Gastrocnemius medialis (tissue), 4 donors: Measurements from ENCODE around the gene VPS26B.
"Not testable (repeated sequence)": the region's sequence is repeated elsewhere in the genome, so short reads cannot be mapped to it uniquely, and the experiment has no call there.

Source experiments
- CTCF ChIP-seq, 5 experiments: fragments of 450-650 bp in 3 of 5; fragments of 200-600 bp in 2 of 5; sonication (generic) in 2 of 5; IDR thresholded peaks in 4 of 5; conservative IDR thresholded peaks in 1 of 5; 1 replicate in 4 of 5; 2 replicates in 1 of 5; pipeline ENCODE4 v1.5.1; 2016 to 2019; ENCODE audit warnings: antibody characterized with exemption in 5 of 5, mild to moderate bottlenecking in 3 of 5, moderate library complexity in 3 of 5
- POLR2A ChIP-seq, 2 donors: fragments of 450-650 bp; IDR thresholded peaks; one replicate each; pipeline ENCODE4 v1.6.1; 2017; ENCODE audit warnings: antibody characterized with exemption in 2 of 2, mild to moderate bottlenecking in 2 of 2, moderate library complexity in 2 of 2

- TF ChIP-seq CTCF (IDR thresholded peaks at IDR 0.05 in 4 of 5, conservative IDR thresholded peaks at IDR 0.05 in 1 of 5); POLR2A (IDR thresholded peaks at IDR 0.05): not testable (repeated sequence)
Measured at GRCh38 chr11:134188092-134188491, 36.4 kb upstream of the VPS26B start.
